Measurements from ENCODE around the gene TMUB2. TPM values are rescaled to one million over a fixed set of nuclear protein-coding genes. Genes with fewer than 3 reads are reported as not detected.

TMUB2 gene
- total RNA-seq, 1 donor from 2014 or later, result 20.3 TPM

DNA sequence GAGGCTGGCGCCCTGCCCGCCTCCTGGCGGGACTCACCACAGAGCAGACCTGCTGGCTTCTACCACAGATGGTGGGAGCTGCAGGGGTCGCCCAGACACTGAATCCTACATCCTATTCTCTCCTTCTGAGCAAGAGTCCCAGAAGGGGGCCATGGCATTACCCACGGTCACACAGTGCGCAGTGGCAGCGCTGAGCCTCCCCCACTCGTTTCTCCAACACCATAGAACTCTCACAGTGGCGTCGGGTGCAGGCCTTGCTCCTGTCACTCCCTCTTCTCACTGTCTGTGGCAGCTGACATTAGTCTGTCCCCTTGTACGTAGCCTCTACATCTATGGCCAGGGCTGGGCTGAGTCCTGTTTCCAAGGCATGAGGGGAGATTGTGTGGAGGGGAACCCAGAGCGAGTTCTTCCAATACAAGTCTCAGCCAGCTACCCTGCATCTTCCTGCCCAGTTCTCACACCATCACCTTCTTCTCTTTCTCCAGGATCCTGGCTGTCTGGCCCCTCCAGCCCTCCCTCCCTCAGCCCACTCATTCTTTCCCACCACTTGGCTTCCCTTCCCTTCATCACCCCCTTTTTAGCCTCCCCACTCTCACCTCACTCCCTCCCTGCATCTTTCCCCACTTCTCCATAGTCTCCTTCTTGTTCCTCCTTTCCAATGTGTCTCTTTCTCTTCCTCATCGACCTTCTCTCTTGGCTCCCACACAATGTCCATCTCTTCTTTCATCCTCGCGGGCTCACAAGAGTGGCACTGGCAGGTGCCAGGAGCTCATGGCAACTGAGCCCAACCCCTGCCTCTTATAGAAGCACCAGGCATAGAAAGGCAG lies 26.8 kb downstream of the TMUB2 start:
- no peak for FAIRE-seq

GRCh38 chr17:44214230-44214494 lies 27.4 kb downstream of the TMUB2 start:
- no peaks in the 10 kb centered on the region for H3K27me3 ChIP-seq (ENCODE audit: control insufficient read depth, insufficient read depth, low read length)
- peaks cover 43% of the 10 kb centered on the region for H3K36me3 ChIP-seq (ENCODE audit: control insufficient read depth, insufficient read depth, low read length)
- TF ChIP-seq CTCF (IDR thresholded peaks at IDR 0.05; ENCODE audit: insufficient read depth, low read length, severe bottlenecking), result no peak
- H3K4me3 ChIP-seq (ENCODE audit: low read depth, low read length), result no peak overlapping the region
- FAIRE-seq, result no peak
- DNase-seq (ENCODE audit: low read depth), result no peak

More for the DNA sequence above, 26.8 kb downstream of the TMUB2 start:
- peaks cover 45% of the 10 kb centered on the region for H3K36me3 ChIP-seq (ENCODE audit: control insufficient read depth, insufficient read depth, low read length)
- H3K4me3 ChIP-seq (ENCODE audit: low read depth, low read length), result no peak overlapping the region
- DNase-seq (ENCODE audit: low read depth), result no peak
- no peak for TF ChIP-seq CTCF (IDR thresholded peaks at IDR 0.05; ENCODE audit: insufficient read depth, low read length, severe bottlenecking)
- no peaks in the 10 kb centered on the region for H3K27me3 ChIP-seq (ENCODE audit: control insufficient read depth, insufficient read depth, low read length)

GRCh38 chr17:44214896-44215295 lies 28.1 kb downstream of the TMUB2 start:
- Histone ChIP-seq H3K36me3 (ENCODE audit: control insufficient read depth, insufficient read depth, low read length) (peaks cover 40% of the 10 kb centered on the region), H3K4me3 (ENCODE audit: low read depth, low read length) (no peak overlapping the region), H3K27me3 (ENCODE audit: control insufficient read depth, insufficient read depth, low read length) (no peaks in the 10 kb centered on the region)
- no peak for DNase-seq (ENCODE audit: low read depth)
- no peak for FAIRE-seq
- no peak for TF ChIP-seq CTCF (IDR thresholded peaks at IDR 0.05; ENCODE audit: insufficient read depth, low read length, severe bottlenecking)

GRCh38 chr17:44216173-44216572 lies 29.4 kb downstream of the TMUB2 start:
- FAIRE-seq (no peak), DNase-seq (ENCODE audit: low read depth) (no peak)
- Histone ChIP-seq H3K4me3 (ENCODE audit: low read depth, low read length) (no peak overlapping the region), H3K36me3 (ENCODE audit: control insufficient read depth, insufficient read depth, low read length) (peaks cover 30% of the 10 kb centered on the region), H3K27me3 (ENCODE audit: control insufficient read depth, insufficient read depth, low read length) (no peaks in the 10 kb centered on the region)
- TF ChIP-seq CTCF (IDR thresholded peaks at IDR 0.05; ENCODE audit: insufficient read depth, low read length, severe bottlenecking), result no peak

DNA sequence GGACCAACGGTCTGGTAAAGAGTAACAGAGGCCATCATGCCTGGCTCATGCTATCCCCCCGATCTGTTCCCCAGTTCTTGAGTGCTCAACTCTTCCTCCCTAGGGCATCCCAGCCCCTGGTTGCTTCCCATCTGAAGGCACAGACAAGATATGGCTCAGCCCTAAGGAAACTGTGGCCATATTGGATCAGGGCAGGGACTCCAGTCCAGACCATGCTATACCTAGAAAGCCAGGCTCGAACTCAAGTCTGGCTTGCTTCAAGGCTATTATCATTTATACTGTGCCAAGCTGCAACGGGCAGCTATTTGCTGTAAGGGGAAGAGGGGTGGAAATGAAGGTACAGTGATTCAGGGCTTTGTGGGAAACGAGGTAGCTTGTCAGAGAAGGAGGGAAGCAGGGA lies 29.9 kb downstream of the TMUB2 start:
- Histone ChIP-seq H3K4me3 (ENCODE audit: low read depth, low read length) (no peak overlapping the region), H3K27me3 (ENCODE audit: control insufficient read depth, insufficient read depth, low read length) (no peaks in the 10 kb centered on the region), H3K36me3 (ENCODE audit: control insufficient read depth, insufficient read depth, low read length) (peaks cover 27% of the 10 kb centered on the region)
- TF ChIP-seq CTCF (IDR thresholded peaks at IDR 0.05; ENCODE audit: insufficient read depth, low read length, severe bottlenecking), result no peak
- DNase-seq (ENCODE audit: low read depth), result no peak
- peak; percentile 18 for FAIRE-seq
